Neural cell (in vitro differentiated cells): ENCODE data around the gene ANKRD28. TPM values are rescaled to one million over a fixed set of nuclear protein-coding genes. Genes with fewer than 3 reads are reported as not detected.

Source experiments
- H2AFZ ChIP-seq: fragments of 200-600, 300-800 bp; sonication (generic), shearing (Covaris generic); 2 replicates; pipeline ENCODE4 v1.6.0; 2014; ENCODE audit warnings: low read depth, mild to moderate bottlenecking, antibody characterized with exemption, low read length, moderate library complexity
- H3F3A ChIP-seq: fragments of 200-600 bp; shearing (Covaris generic); 2 replicates; pipeline ENCODE4 v1.6.1; 2016; ENCODE audit warnings: mild to moderate bottlenecking, moderate library complexity, mixed read lengths, antibody characterized with exemption, low read length; ENCODE audit not compliant: insufficient read depth, poor library complexity, severe bottlenecking
- H3K27ac ChIP-seq: fragments of 200-600, 300-800 bp; sonication (generic), shearing (Covaris generic); 2 replicates; pipeline ENCODE4 v1.5.1; 2014; ENCODE audit warnings: mild to moderate bottlenecking, low read length, moderate library complexity
- H3K27me3 ChIP-seq: fragments of 300-800, 200-600 bp; sonication (generic), shearing (Covaris generic); 2 replicates; pipeline ENCODE4 v1.6.0; 2014; ENCODE audit warnings: mild to moderate bottlenecking, low read depth, low read length, moderate library complexity; ENCODE audit not compliant: insufficient read depth
- H3K36me3 ChIP-seq: fragments of 300-800, 200-600 bp; sonication (generic), shearing (Covaris generic); 2 replicates; pipeline ENCODE4 v1.5.1; 2014; ENCODE audit warnings: mild to moderate bottlenecking, antibody characterized with exemption, low read length, moderate library complexity; ENCODE audit not compliant: insufficient read depth
- H3K4me2 ChIP-seq: fragments of 300-800, 200-600 bp; sonication (generic), shearing (Covaris generic); 2 replicates; pipeline ENCODE4 v1.6.0; 2014; ENCODE audit warnings: mild to moderate bottlenecking, low read length
- H3K4me3 ChIP-seq: fragments of 300-800, 200-600 bp; sonication (generic), shearing (Covaris generic); 2 replicates; pipeline ENCODE4 v1.5.1; 2014; ENCODE audit warnings: mild to moderate bottlenecking, low read length, moderate library complexity
- H3K79me2 ChIP-seq: fragments of 200-600 bp; shearing (Covaris generic); replicated peaks from 2 replicates; pipeline ENCODE4 v1.6.0; 2014; ENCODE audit warnings: mild to moderate bottlenecking, low read length, moderate library complexity; ENCODE audit not compliant: insufficient read depth
- H3K9ac ChIP-seq: fragments of 300-800, 200-600 bp; sonication (generic), shearing (Covaris generic); 2 replicates; pipeline ENCODE4 v1.6.1; 2016; ENCODE audit warnings: mild to moderate bottlenecking, low read length, mixed read lengths
- H3K9me2 ChIP-seq: fragments of 200-600 bp; shearing (Covaris generic); 2 replicates; pipeline ENCODE4 v1.6.1; 2016; ENCODE audit warnings: mild to moderate bottlenecking, low read length, mixed read lengths; ENCODE audit not compliant: insufficient read depth
- H3K9me3 ChIP-seq: fragments of 200-600, 300-800 bp; sonication (generic), shearing (Covaris generic); 2 replicates; pipeline ENCODE4 v1.6.1; 2016; ENCODE audit warnings: mild to moderate bottlenecking, mixed run types, low read length, moderate library complexity, mixed read lengths
- H4K20me1 ChIP-seq: fragments of 200-600 bp; shearing (Covaris generic); 2 replicates; pipeline ENCODE4 v1.6.1; 2016; ENCODE audit warnings: mild to moderate bottlenecking, mixed run types; ENCODE audit not compliant: insufficient read depth
- EP300 ChIP-seq: fragments of 450-650 bp; conservative IDR thresholded peaks from 2 replicates; pipeline ENCODE4 v1.6.1; 2014; ENCODE audit warnings: antibody characterized with exemption, mild to moderate bottlenecking, moderate library complexity; ENCODE audit not compliant: poor library complexity, severe bottlenecking
- EZH2 ChIP-seq: fragments of 200-600, 300-800 bp; shearing (Covaris generic), sonication (generic); IDR thresholded peaks from 2 replicates; pipeline ENCODE4 v1.6.1; 2014; ENCODE audit warnings: antibody characterized with exemption, low read length, borderline replicate concordance, mild to moderate bottlenecking; ENCODE audit not compliant: insufficient read depth, poor library complexity, severe bottlenecking
- MXI1 ChIP-seq: fragments of 450-650 bp; conservative IDR thresholded peaks from 2 replicates; pipeline ENCODE4 v1.6.1; 2014; ENCODE audit warnings: antibody characterized with exemption, mild to moderate bottlenecking; ENCODE audit not compliant: poor library complexity, severe bottlenecking
- POLR2AphosphoS5 ChIP-seq: IDR thresholded peaks from 2 replicates; pipeline ENCODE4 v1.6.1; 2012
- RAD21 ChIP-seq: fragments of 450-650 bp; conservative IDR thresholded peaks from 2 replicates; pipeline ENCODE4 v1.6.1; 2014; ENCODE audit warnings: antibody characterized with exemption, mild to moderate bottlenecking, moderate library complexity
- SMC3 ChIP-seq: fragments of 450-650 bp; conservative IDR thresholded peaks from 2 replicates; pipeline ENCODE4 v1.6.1; 2014; ENCODE audit warnings: antibody characterized with exemption, mild to moderate bottlenecking, moderate library complexity; ENCODE audit not compliant: poor library complexity
- TAF1 ChIP-seq: IDR thresholded peaks from 2 replicates; pipeline ENCODE4 v1.6.1; 2012; ENCODE audit warnings: low read depth
- polyA plus RNA-seq: library from polyadenylated mRNA; depleted of rRNA; stranded (reverse); fragments of >200 nt; gene quantifications from 2 replicates; pipeline ENCODE4 v1.2.3, GENCODE V29; 2014
- TF ChIP-seq, protein P1 (sequence below): fragments of 450-650 bp; IDR thresholded peaks from 2 replicates; pipeline ENCODE4 v1.5.1; 2014; ENCODE audit warnings: antibody characterized with exemption, mild to moderate bottlenecking, moderate library complexity; ENCODE audit not compliant: poor library complexity, severe bottlenecking
- TF ChIP-seq, protein P2 (sequence below): IDR thresholded peaks from 2 replicates; pipeline ENCODE4 v1.6.1; 2012; ENCODE audit warnings: borderline replicate concordance

The ANKRD28 gene
- polyA plus RNA-seq, 1 donor from 2014 or later, result 101 TPM

DNA sequence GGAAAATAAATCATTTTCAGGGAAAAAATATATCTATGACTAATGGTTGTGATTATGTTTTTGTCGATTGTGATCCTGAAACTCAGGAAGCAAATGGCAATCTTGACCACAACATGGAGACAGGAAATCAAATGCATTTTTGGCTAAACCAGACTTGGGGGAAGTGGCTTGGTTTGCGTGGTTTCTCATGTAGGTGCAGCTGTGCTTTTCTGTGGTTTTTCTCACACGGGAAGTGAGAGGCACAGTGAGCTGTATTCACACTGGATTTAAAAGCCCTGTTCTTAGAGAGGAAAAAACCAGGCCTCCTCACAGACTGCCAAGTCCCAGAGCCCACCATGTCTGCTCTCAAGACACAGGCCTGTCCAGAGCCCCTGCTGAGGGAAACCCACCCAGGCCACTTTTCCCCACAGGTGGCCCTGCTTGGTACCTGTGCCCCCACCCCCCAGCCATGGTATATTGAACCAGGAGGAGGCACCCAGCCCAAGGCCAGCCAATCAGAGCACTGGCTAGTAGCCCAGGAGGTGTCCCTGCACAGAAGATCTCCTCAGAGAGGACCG, 150.1 kb downstream of the ANKRD28 start:
- no peak overlapping the region for H2AFZ ChIP-seq
- TF ChIP-seq POLR2AphosphoS5 (no peak), RAD21 (no peak), MXI1 (no peak), SMC3 (no peak), EZH2 (no peak), EP300 (no peak), TAF1 (no peak)
- TF ChIP-seq, protein P1, sequence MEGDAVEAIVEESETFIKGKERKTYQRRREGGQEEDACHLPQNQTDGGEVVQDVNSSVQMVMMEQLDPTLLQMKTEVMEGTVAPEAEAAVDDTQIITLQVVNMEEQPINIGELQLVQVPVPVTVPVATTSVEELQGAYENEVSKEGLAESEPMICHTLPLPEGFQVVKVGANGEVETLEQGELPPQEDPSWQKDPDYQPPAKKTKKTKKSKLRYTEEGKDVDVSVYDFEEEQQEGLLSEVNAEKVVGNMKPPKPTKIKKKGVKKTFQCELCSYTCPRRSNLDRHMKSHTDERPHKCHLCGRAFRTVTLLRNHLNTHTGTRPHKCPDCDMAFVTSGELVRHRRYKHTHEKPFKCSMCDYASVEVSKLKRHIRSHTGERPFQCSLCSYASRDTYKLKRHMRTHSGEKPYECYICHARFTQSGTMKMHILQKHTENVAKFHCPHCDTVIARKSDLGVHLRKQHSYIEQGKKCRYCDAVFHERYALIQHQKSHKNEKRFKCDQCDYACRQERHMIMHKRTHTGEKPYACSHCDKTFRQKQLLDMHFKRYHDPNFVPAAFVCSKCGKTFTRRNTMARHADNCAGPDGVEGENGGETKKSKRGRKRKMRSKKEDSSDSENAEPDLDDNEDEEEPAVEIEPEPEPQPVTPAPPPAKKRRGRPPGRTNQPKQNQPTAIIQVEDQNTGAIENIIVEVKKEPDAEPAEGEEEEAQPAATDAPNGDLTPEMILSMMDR, result no peak
- TF ChIP-seq, protein P2, sequence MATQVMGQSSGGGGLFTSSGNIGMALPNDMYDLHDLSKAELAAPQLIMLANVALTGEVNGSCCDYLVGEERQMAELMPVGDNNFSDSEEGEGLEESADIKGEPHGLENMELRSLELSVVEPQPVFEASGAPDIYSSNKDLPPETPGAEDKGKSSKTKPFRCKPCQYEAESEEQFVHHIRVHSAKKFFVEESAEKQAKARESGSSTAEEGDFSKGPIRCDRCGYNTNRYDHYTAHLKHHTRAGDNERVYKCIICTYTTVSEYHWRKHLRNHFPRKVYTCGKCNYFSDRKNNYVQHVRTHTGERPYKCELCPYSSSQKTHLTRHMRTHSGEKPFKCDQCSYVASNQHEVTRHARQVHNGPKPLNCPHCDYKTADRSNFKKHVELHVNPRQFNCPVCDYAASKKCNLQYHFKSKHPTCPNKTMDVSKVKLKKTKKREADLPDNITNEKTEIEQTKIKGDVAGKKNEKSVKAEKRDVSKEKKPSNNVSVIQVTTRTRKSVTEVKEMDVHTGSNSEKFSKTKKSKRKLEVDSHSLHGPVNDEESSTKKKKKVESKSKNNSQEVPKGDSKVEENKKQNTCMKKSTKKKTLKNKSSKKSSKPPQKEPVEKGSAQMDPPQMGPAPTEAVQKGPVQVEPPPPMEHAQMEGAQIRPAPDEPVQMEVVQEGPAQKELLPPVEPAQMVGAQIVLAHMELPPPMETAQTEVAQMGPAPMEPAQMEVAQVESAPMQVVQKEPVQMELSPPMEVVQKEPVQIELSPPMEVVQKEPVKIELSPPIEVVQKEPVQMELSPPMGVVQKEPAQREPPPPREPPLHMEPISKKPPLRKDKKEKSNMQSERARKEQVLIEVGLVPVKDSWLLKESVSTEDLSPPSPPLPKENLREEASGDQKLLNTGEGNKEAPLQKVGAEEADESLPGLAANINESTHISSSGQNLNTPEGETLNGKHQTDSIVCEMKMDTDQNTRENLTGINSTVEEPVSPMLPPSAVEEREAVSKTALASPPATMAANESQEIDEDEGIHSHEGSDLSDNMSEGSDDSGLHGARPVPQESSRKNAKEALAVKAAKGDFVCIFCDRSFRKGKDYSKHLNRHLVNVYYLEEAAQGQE, result no peak
- no peaks in the 10 kb centered on the region for H3K9me3 ChIP-seq
- no peak overlapping the region for H3K27ac ChIP-seq
- H4K20me1 ChIP-seq, result no peaks in the 10 kb centered on the region
- H3K27me3 ChIP-seq, result no peaks in the 10 kb centered on the region
- H3K4me3 ChIP-seq, result no peak overlapping the region
- H3F3A ChIP-seq, result no peaks in the 10 kb centered on the region
- H3K9ac ChIP-seq, result no peak overlapping the region
- H3K79me2 ChIP-seq, result no peaks in the 10 kb centered on the region
- no peaks in the 10 kb centered on the region for H3K9me2 ChIP-seq
- no peak overlapping the region for H3K4me2 ChIP-seq
- no peaks in the 10 kb centered on the region for H3K36me3 ChIP-seq

DNA sequence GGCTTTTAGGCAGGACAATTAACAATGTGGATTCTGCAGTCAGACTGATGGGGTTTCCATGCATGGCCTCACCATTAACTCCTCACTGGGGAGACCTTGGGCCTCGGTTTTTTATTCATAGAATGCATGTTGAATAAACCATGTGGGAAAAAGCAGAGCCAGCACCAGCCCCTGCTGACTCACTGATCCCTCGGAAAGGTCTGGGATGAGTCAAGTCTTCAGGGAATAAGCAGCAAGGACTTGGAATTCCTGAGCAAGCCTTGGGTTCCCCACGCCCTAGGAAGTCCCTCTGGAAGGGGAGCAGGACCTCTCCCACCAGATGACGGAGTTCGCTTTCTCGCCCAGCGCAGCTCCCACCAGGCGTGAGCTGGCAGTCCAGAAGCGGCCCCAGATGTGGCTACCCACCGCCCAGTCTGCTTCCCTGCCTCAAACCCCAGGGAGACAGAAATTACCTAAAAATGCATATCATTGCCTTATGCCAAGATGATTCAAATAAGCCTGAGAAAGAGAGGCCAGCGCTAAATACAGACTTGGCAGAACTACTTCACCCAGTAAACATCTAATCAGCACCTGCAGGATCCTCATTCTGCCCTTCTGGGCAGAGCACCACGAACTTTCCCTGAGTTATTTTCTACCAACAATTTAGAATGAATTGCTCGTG, 150.8 kb downstream of the ANKRD28 start:
- Histone ChIP-seq H3K27ac (no peak overlapping the region), H3K9me3 (no peaks in the 10 kb centered on the region), H3K9ac (no peak overlapping the region), H4K20me1 (no peaks in the 10 kb centered on the region), H3K79me2 (no peaks in the 10 kb centered on the region), H3F3A (no peaks in the 10 kb centered on the region), H3K4me2 (no peak overlapping the region), H3K4me3 (no peak overlapping the region), H3K9me2 (no peaks in the 10 kb centered on the region), H3K27me3 (no peaks in the 10 kb centered on the region), H3K36me3 (no peaks in the 10 kb centered on the region), H2AFZ (no peak overlapping the region)
- TF ChIP-seq POLR2AphosphoS5 (no peak), EP300 (no peak), MXI1 (no peak), RAD21 (no peak), EZH2 (no peak), TAF1 (no peak), SMC3 (no peak)
- TF ChIP-seq, protein P2, result no peak
- TF ChIP-seq, protein P1, result no peak
